HG03196 (cell line): Measurements from ENCODE around the gene S100P.
"Not testable (repeated sequence)": the region's sequence is repeated elsewhere in the genome, so short reads cannot be mapped to it uniquely, and the experiment has no call there.

Source experiments
- ATAC-seq: cut with Tn5 transposase; IDR thresholded peaks from one replicate; pipeline ENCODE4 v1.9.1; 2021; ENCODE audit not compliant: unreplicated experiment

S100P gene

DNA sequence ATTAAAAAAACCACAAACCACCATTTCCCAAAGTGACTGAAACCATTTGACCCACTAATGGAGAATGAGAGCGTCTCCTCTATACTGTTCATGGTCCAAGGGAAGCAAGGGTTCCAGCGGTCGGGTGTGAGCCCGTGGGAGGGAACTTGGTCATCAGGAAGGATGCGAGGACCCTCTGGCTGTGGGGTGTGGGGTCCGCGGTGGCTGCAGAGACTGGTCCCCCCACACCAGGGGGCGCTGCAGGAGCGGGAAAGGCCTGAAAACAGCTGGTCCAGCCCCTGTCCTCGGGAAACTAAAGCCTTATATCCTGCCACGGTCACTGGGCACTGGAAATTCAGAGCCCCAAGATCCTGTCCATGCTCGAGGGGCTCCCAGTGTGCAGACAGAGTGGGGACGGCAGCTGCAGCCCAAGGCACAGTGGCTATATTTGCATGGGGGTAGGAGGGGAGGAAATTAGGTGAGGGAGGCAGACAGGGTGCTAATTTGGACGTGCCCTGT lies 26.6 kb downstream of the S100P start:
- no peak for ATAC-seq

DNA sequence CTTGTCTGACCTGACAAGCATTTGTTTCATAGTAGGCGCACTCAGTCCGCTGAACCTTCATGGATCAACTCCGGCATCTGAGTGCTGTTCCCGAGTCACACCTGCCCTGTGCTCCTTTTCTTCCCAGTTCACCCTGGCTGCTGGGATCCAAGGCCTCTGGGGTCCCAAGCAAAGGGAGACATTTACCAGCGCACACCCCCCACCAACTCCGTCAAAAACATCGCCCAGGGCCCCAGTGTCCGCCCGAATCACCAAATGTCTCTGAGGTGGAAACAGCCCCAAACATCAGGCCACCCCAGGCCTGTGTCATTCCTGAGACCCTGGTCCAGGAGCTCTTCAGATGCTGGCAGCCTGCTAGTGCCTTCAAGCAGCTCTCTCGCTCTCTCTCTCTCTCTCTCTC lies 27.4 kb downstream of the S100P start:
- no peak for ATAC-seq

- no peak for ATAC-seq
Measured at GRCh38 chr4:6722891-6723290, 29.2 kb downstream of the S100P start.

- no peak for ATAC-seq
Measured at GRCh38 chr4:6723851-6724250, 30.2 kb downstream of the S100P start.

DNA sequence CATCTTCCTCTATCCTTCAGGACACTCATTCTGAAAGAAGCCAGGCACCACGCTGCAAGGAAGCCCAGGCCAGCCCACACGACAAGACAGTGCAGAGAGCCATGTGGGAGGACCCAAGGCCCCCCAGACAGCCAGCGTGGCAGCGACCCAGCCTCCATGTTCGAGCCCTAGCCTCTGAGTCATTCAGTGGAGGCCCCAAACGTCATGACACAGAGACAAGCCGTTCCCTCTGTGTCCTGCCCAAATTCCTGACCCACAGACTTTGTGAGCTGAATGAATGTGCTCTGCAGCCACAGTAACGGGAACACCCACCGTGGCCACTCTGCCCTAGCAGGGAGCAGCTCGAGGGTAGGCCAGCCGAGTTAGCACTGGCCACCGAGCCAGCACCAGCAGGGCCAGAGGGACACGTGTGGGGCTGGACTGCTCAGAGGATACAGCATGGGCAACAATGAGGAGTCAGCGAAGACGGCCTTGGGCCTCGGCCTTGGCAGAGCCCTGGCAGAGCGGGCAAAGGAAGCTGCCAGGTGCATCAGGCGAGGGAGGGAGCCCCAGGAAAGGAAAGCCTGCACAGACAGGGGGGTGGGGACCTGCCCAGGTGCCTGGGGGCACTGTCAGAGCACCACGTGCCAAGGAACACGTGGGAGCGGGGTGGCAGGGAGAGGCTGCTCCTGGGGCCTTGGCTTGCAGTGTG lies 30.9 kb downstream of the S100P start:
- no peak for ATAC-seq

- ATAC-seq = not testable (repeated sequence)
Measured at GRCh38 chr4:6725427-6725961, 31.8 kb downstream of the S100P start.

DNA sequence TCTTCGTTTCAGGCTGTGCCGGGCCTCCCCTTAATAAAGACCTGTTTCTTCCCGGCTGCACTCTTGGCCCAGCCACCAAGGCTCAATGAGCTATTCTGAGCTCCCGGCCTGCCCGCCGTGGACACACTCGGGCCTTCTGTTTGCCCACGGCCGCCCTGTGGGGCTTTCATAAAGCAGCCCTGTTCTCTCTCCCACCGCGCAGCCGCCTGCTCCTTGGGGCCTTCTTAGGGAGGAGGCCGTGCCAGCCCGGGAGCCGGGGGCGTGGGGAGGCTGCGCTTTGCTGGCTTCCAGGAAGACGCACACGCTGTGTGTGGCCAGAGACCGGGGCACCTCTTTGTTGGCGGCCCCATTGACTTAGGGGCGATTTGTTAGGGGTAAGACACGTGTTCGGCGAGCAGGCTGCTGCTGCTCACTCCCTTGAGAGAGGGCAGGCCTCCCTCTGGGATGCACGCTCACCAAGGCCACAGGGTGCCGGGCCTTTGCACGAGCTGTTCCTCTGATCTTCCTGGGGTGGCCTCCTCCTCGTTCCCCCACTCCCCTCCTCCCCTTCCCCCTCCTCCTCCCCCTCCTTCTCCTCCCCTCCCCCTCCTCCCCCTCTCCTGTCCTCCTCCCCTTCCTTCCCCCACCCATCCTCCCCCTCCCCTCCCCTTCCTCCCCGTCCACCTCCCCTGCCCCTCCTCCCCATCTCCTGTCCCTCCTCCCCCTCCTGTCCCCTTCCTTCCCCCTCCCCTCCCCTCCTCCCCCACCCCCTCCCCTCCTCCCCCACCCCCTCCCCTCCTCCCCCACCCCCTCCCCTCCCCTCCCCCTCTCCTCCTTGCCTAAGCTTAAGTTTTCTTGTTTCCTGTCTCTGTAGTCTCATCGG lies 33.6 kb downstream of the S100P start:
- ATAC-seq = no peak

DNA sequence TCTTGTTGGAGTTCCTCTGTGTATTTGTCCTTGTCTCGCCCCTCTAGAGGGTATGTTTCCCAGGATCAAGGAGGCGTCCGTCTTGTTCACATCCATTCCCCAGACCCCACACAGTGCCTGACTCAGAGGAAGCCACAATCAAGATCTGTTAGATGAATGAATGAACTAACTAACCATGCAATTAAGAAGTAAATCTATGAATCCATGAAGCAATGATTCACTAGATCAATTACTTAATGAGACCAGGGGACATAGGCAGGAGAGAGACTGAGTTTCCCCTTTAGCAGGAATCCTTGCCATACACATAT lies 34.2 kb downstream of the S100P start:
- no peak for ATAC-seq

GRCh38 chr4:6728320-6729029 lies 34.8 kb downstream of the S100P start:
- no peak for ATAC-seq

- ATAC-seq = no peak
Measured at GRCh38 chr4:6730603-6731317, 37.1 kb downstream of the S100P start.

DNA sequence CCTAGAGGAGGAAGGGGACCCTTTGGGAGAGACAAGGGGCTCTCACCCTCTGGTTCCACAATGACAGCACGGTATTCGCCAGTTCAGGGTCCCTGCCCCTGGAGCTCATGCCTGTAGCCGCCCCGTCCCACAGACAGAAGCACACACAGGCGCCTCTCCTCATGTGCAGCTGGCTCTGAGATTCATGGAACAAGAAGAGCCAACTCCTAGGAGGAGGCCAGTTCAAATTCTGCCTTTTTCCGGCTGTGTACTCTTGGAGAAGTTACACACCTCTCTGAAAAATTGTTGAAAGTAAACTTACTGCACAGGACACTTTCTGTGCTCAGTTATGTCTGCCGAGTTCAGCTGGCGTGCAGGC lies 37.6 kb downstream of the S100P start:
- no peak for ATAC-seq

DNA sequence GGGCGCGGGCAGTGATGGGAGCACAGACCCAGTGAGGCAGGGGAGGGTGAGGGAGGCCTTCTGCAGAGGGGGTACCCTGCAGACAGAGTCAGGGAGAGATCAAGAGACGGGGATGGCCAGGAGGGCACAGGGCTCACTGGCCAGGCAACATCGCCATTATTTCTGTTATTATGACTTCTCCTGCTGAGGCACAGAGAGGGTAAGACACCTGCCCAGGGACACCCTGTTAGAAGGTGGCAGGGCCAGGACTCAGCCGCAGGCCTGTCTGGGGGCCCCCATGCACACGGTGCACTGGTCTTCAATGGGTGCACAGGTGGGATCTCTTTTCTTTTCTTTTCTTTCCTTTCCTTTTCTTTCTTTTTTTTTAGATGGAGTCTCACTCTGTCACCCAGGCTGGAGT lies 38.1 kb downstream of the S100P start:
- ATAC-seq = no peak

DNA sequence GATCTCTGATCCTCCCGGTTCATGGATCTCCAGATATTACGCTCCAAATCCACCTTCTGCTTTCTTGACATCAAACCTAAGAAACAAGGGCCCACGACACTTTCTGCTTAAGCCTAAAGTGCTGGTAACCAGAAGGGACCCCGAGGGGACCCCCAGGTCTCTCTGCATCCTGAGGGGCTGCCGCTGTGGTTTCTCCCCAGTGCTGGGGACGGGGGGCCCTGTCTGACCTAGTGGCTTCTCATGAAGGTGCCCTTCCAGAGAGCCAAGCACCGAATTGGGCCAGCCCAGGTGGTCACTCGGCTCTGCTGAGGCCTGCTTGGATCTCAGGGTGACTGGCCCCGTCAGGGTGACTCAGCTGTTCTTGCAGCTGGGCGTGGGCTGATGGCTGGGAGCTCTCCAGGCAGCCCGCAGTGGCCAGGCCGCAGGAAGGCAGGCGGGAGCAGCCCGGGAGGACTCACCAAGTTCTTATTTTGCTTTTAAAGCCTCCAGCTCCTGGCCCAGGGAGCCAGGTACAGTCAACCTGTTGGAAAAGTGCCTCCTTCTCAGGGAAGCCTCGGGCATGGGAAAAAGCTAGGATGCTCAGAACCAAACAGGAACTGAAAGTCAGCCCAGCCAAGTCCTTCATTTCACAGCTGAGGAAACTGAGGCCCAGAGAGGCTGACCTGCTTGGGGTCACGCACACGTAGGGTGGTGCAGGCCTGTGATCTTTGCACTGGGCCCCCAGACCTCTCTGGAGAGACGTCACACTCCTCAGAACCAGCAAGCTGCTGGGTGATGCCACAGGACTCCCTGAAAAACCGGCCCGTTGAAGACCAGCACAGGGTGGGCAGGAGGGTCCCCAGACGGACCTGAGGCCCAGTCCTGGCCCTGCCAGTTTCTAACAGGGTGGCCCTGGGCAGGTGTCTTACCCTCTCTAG lies 39.0 kb downstream of the S100P start:
- ATAC-seq = no peak

- ATAC-seq = no peak
Measured at GRCh38 chr4:6733358-6734164, 39.9 kb downstream of the S100P start.

GRCh38 chr4:6734165-6734786 lies 40.6 kb downstream of the S100P start:
- ATAC-seq = no peak

DNA sequence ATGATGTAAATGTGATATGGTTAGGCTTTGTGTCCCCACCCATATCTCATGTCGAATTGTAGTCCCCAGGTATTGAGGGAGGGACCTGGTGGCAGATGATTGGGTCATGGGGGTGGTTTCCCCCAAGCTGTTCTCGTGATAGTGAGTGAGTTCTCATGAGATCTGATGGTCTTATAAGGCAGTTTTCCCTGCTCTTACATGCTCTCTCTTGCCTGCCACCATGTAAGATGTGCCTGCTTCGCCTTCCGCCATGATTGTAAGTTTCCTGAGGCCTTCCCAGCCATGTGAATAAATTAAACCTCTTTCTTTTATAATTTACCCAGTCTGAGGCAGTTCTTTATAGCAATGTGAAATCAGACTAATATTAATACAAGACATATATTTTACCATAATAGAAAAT lies 46.2 kb downstream of the S100P start:
- ATAC-seq = no peak

GRCh38 chr4:6740347-6740746 lies 46.7 kb downstream of the S100P start:
- ATAC-seq = no peak

DNA sequence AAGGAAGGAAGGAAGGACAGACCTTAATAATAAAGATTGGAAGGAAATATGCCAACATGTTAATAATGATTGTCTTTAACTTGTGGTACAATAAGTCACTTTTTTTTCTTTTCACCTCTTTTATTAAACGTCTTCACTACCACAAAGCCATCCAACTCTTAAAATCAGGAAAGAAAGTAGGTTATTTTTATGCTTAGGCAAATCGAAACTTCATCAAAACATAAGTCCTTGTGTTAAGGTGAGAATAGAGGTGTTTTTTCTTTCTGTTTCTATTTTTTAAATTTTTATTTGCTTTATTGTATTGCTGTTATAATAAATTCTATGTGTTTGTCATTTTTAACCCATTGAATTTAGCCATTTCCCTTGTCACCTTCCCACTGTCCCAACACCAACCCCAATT lies 48.8 kb downstream of the S100P start:
- ATAC-seq = no peak

DNA sequence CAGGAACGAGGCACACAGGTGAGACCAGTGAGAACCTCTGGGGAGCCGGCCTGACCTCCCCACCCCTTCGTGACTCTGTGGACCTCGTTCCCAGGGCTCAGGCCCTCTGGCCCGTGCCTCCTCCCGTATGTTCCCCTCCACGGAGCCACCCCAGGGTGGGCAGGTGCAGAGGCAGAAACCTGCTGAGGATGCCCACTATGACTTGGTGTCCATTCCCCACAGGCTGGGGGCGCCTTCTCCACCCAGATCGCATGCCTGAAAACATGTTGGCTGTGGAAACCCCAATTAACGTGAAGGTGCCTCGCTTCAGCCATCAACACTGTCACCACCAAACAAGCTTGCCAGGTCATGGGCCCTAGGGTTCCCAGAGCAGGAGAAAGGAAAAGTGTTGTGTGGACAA lies 49.3 kb downstream of the S100P start:
- no peak for ATAC-seq
